ENCODE data around the gene CAMK1D.

Gene CAMK1D

GRCh38 chr10:12766223-12766622 lies 416.9 kb downstream of the CAMK1D start:
- TF ChIP-seq CTCF (IDR thresholded peaks at IDR 0.05; ENCODE audit: low read depth, low read length, missing control alignments), result no peak
- no peak overlapping the region for H3K4me3 ChIP-seq (ENCODE audit: low read depth, low read length)
- no peak for DNase-seq (ENCODE audit: low read depth)

GRCh38 chr10:12768156-12769100 lies 419.1 kb downstream of the CAMK1D start:
- H3K4me3 ChIP-seq (ENCODE audit: low read depth, low read length), result no peak overlapping the region
- DNase-seq (ENCODE audit: low read depth), result no peak
- no peak for TF ChIP-seq CTCF (IDR thresholded peaks at IDR 0.05; ENCODE audit: low read depth, low read length, missing control alignments)

GRCh38 chr10:12769323-12770044 lies 420.1 kb downstream of the CAMK1D start:
- DNase-seq (ENCODE audit: low read depth), result no peak
- no peak overlapping the region for H3K4me3 ChIP-seq (ENCODE audit: low read depth, low read length)
- TF ChIP-seq CTCF (IDR thresholded peaks at IDR 0.05; ENCODE audit: low read depth, low read length, missing control alignments), result no peak

- TF ChIP-seq CTCF (IDR thresholded peaks at IDR 0.05; ENCODE audit: low read depth, low read length, missing control alignments), result no peak
Measured at GRCh38 chr10:12771981-12772760, 422.8 kb downstream of the CAMK1D start.

GRCh38 chr10:12772797-12773587 lies 423.6 kb downstream of the CAMK1D start:
- TF ChIP-seq CTCF (IDR thresholded peaks at IDR 0.05; ENCODE audit: low read depth, low read length, missing control alignments), result no peak
- no peak for DNase-seq (ENCODE audit: low read depth)
- no peak overlapping the region for H3K4me3 ChIP-seq (ENCODE audit: low read depth, low read length)

More at GRCh38 chr10:12771981-12772760, 422.8 kb downstream of the CAMK1D start:
- DNase-seq (ENCODE audit: low read depth), result no peak
- no peak overlapping the region for H3K4me3 ChIP-seq (ENCODE audit: low read depth, low read length)
